ENCODE results near the gene GPANK1.

DNA sequence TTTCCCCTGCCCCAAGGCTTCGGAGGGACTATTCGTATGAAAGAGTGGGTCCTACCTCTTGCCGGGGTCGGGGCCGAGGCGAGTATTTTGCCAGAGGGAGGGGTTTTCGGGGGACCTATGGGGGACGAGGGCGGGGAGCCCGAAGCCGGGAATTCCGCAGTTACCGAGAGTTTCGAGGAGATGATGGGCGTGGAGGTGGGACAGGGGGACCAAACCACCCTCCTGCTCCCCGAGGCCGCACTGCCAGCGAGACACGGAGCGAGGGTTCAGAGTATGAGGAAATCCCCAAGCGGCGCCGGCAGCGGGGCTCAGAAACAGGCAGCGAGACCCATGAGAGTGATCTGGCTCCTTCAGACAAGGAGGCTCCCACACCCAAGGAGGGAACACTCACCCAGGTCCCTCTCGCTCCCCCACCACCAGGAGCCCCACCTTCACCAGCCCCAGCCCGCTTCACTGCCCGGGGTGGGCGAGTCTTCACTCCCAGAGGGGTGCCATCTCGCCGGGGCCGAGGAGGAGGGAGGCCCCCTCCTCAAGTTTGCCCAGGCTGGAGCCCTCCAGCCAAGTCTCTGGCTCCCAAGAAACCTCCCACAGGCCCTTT, 33.0 kb downstream of the GPANK1 start:
- TF ChIP-seq, protein P1, sequence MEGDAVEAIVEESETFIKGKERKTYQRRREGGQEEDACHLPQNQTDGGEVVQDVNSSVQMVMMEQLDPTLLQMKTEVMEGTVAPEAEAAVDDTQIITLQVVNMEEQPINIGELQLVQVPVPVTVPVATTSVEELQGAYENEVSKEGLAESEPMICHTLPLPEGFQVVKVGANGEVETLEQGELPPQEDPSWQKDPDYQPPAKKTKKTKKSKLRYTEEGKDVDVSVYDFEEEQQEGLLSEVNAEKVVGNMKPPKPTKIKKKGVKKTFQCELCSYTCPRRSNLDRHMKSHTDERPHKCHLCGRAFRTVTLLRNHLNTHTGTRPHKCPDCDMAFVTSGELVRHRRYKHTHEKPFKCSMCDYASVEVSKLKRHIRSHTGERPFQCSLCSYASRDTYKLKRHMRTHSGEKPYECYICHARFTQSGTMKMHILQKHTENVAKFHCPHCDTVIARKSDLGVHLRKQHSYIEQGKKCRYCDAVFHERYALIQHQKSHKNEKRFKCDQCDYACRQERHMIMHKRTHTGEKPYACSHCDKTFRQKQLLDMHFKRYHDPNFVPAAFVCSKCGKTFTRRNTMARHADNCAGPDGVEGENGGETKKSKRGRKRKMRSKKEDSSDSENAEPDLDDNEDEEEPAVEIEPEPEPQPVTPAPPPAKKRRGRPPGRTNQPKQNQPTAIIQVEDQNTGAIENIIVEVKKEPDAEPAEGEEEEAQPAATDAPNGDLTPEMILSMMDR (IDR thresholded peaks at IDR 0.05): no peak
- no peak for TF ChIP-seq POLR2A (IDR thresholded peaks at IDR 0.05)

Data from esophagus squamous epithelium (tissue), 4 donors.